Astrocyte of the spinal cord (primary cell): ENCODE data around the gene HS2ST1.
A peak's percentile ranks its signal among the peaks of the same experiment; 100 is the strongest.

Experiments
- DNase-seq: peaks from one replicate; pipeline ENCODE4 v3.0.0; 2011; ENCODE audit warnings: low read depth, low spot score
- H3K4me3 ChIP-seq: 2 replicates; pipeline ENCODE4 v1.5.1; 2011; ENCODE audit warnings: low read depth, mild to moderate bottlenecking, low read length, moderate library complexity
- in situ Hi-C: cut with HindIII; loops from 2 replicates; pipeline ENCODE4 v1.10.0; 2017; ENCODE audit warnings: low sequenced_read_pairs
- TF ChIP-seq, protein P1 (sequence below): IDR thresholded peaks from 2 replicates; pipeline ENCODE4 v1.5.1; 2012; ENCODE audit warnings: low read depth, mild to moderate bottlenecking, low read length, inconsistent platforms

Gene HS2ST1

DNA sequence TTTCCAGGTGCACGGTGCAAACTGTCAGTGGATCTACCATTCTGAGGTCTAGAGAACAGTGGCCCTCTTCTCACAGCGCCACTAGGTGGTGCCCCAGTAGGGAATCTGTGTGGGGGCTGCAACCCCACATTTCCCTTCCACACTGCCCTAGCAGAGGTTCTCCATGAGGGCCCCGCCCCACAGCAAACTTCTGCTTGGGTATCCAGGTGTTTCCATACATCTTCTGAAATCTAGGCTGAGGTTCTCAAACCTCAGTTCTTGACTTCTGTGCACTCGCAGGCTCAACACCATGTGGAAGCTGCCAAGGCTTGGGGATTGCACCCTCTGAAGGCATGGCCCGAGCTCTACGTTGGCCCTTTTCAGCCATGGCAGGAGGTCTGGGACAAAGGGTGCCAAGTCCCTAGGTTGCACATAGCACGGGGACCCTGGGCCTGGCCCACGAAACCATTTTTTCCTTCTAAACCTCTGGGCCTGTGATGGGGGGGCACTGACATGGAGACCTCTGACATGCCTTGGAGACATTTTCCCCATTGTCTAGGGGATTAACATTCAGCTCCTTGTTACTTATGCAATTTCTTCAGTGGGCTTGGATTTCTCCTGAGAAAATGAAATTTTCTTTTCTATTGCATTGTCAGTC, 10.0 kb downstream of the HS2ST1 start:
- no peak overlapping the region for H3K4me3 ChIP-seq
- no peak for DNase-seq
- TF ChIP-seq, protein P1, sequence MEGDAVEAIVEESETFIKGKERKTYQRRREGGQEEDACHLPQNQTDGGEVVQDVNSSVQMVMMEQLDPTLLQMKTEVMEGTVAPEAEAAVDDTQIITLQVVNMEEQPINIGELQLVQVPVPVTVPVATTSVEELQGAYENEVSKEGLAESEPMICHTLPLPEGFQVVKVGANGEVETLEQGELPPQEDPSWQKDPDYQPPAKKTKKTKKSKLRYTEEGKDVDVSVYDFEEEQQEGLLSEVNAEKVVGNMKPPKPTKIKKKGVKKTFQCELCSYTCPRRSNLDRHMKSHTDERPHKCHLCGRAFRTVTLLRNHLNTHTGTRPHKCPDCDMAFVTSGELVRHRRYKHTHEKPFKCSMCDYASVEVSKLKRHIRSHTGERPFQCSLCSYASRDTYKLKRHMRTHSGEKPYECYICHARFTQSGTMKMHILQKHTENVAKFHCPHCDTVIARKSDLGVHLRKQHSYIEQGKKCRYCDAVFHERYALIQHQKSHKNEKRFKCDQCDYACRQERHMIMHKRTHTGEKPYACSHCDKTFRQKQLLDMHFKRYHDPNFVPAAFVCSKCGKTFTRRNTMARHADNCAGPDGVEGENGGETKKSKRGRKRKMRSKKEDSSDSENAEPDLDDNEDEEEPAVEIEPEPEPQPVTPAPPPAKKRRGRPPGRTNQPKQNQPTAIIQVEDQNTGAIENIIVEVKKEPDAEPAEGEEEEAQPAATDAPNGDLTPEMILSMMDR: no peak
- in situ Hi-C loops: no loop called here

GRCh38 chr1:86925742-86926141, 11.3 kb downstream of the HS2ST1 start:
- in situ Hi-C loops: no loop called here
- no peak for DNase-seq
- TF ChIP-seq, protein P1: no peak
- H3K4me3 ChIP-seq: no peak overlapping the region

GRCh38 chr1:86926883-86927282, 12.4 kb downstream of the HS2ST1 start:
- no peak for DNase-seq
- no peak overlapping the region for H3K4me3 ChIP-seq
- in situ Hi-C loops: no loop called here
- TF ChIP-seq, protein P1: no peak

DNA sequence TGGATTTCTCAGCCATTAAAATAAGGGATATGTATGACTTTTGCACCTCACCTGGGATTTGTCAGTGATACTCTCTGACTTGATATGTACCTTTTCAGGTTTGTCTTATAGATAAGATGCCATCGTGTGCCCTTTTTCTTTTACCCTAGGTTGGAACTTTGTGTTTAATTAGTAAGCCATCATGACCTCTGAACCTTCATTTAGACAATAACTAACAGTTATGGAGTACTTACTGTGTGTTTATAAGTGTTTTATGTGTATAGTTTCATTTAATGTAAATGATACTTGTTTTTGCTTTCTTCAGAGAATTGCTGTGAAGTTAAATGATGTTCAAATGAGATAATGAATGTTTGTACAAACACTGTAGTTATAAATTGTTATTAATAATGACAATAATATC, 14.4 kb downstream of the HS2ST1 start:
- H3K4me3 ChIP-seq: no peak overlapping the region
- in situ Hi-C loops: no loop called here
- DNase-seq: no peak
- TF ChIP-seq, protein P1: no peak

- in situ Hi-C loops: no loop called here
- TF ChIP-seq, protein P1: no peak
- DNase-seq: no peak
Measured at GRCh38 chr1:86933051-86933450, 18.6 kb downstream of the HS2ST1 start.

DNA sequence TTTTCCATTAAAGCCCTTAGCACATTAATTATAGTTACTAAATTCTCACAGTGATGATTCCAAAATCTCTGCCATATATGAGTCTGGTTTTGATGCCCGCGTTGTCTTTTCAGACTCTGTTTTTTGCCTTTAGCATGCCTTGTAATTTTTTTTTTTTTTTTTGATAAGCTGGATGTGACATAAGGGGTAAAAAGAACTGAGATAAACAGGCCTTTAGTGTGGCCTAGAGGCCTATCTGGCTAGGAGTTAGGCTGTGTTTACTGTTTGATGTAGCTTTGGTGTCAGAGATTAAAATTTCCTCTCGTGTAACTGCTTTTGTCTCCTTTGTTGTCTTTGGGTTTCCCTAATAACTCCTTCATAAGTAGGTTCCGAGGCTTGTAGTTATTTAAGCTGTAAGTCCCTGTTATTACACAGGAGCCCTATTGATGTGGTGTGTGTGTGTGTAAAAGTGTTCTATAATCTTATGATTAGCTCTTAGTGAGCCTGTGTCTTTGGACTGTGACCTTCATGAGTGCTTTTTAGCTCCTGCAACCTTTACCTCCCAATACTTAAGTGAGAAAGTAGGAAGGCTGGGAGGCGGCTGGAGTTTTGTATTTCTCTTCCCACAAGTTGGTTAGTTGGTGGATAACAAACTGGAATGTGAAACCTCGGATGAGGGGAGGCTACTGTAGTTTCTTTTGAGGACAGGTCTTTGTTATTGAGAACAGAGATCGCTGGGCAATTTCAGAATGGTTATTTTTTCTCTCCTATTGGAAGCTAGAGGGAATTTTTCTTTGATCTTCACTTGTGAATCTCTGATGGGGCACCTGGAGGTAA, 19.3 kb downstream of the HS2ST1 start:
- DNase-seq: peak; percentile 12
- TF ChIP-seq, protein P1: no peak
- in situ Hi-C loops: no loop called here
- no peak overlapping the region for H3K4me3 ChIP-seq

More at GRCh38 chr1:86933051-86933450, 18.6 kb downstream of the HS2ST1 start:
- no peak overlapping the region for H3K4me3 ChIP-seq
